OCI-LY3 (cell line): ENCODE data around the gene MCUB.

Experiments
- H2AFZ ChIP-seq: fragments of 200-600, 300-600 bp; shearing (Covaris generic); 2 replicates; pipeline ENCODE4 v1.6.0; 2014; ENCODE audit warnings: antibody characterized with exemption, low read depth, low read length
- H3K27ac ChIP-seq: fragments of 200-600, 300-600 bp; sonication (generic); 2 replicates; pipeline ENCODE4 v1.5.1; 2014; ENCODE audit warnings: mild to moderate bottlenecking, low read length, moderate library complexity, mixed read lengths
- H3K27me3 ChIP-seq: fragments of 200-600, 300-600 bp; sonication (generic); 2 replicates; pipeline ENCODE4 v1.6.1; 2014; ENCODE audit warnings: low read depth, low read length, mixed read lengths
- H3K36me3 ChIP-seq: fragments of 200-600, 300-600 bp; sonication (generic); replicated peaks from 2 replicates; pipeline ENCODE3; 2014; ENCODE audit warnings: low read depth, low read length, mixed read lengths
- H3K4me1 ChIP-seq: fragments of 300-600, 200-600 bp; sonication (generic); 2 replicates; pipeline ENCODE4 v1.6.1; 2014; ENCODE audit warnings: low read length, mixed read lengths
- H3K4me2 ChIP-seq: fragments of 200-600, 300-600 bp; sonication (generic); 2 replicates; pipeline ENCODE4 v1.6.1; 2014; ENCODE audit warnings: low read length, mixed read lengths
- H3K4me3 ChIP-seq: fragments of 300-600, 200-600 bp; sonication (generic); 2 replicates; pipeline ENCODE4 v1.5.1; 2014; ENCODE audit warnings: antibody characterized with exemption, mild to moderate bottlenecking, low read length, moderate library complexity
- H3K79me2 ChIP-seq: fragments of 300-600, 200-600 bp; shearing (Covaris generic); 2 replicates; pipeline ENCODE4 v1.6.1; 2014; ENCODE audit warnings: mild to moderate bottlenecking, low read length, mixed read lengths
- H3K9ac ChIP-seq: fragments of 300-600, 200-600 bp; shearing (Covaris generic); 2 replicates; pipeline ENCODE4 v1.6.0; 2014; ENCODE audit warnings: mild to moderate bottlenecking, low read length, moderate library complexity
- H3K9me3 ChIP-seq: fragments of 200-600, 300-600 bp; shearing (Covaris generic); 2 replicates; pipeline ENCODE4 v1.6.1; 2014; ENCODE audit warnings: low read length, mixed read lengths; ENCODE audit not compliant: insufficient read depth
- H4K20me1 ChIP-seq: fragments of 200-600, 300-600 bp; sonication (generic); 2 replicates; pipeline ENCODE4 v1.6.1; 2016; ENCODE audit warnings: low read length, mixed read lengths; ENCODE audit not compliant: insufficient read depth
- CTCF ChIP-seq: fragments of 200-600, 300-600 bp; sonication (generic); IDR thresholded peaks from 2 replicates; pipeline ENCODE4 v1.5.1; 2014; ENCODE audit warnings: antibody characterized with exemption, low read length, low read depth
- EZH2phosphoT487 ChIP-seq: fragments of 200-600 bp; shearing (Covaris generic); IDR thresholded peaks from 2 replicates; pipeline ENCODE4 v1.6.1; 2018; ENCODE audit warnings: antibody characterized with exemption, mixed run types, low read depth

Gene MCUB

GRCh38 chr4:109609431-109609830, 49.4 kb downstream of the MCUB start:
- Histone ChIP-seq H3K9ac (no peak overlapping the region), H3K27ac (no peak overlapping the region), H3K4me1 (no peaks in the 10 kb centered on the region), H3K4me3 (no peak overlapping the region), H2AFZ (no peak overlapping the region), H3K27me3 (no peaks in the 10 kb centered on the region), H4K20me1 (no peaks in the 10 kb centered on the region), H3K36me3 (peaks cover 4% of the 10 kb centered on the region), H3K9me3 (peaks cover 6% of the 10 kb centered on the region; the same call in 1 of the 2 replicates), H3K79me2 (peaks cover 2% of the 10 kb centered on the region; the same call in 1 of the 2 replicates), H3K4me2 (no peak overlapping the region)
- no peak for TF ChIP-seq EZH2phosphoT487
- no peak for TF ChIP-seq CTCF

GRCh38 chr4:109610489-109610888, 50.4 kb downstream of the MCUB start:
- Histone ChIP-seq H3K36me3 (peaks cover 4% of the 10 kb centered on the region), H3K9me3 (peaks cover 6% of the 10 kb centered on the region; the same call in 1 of the 2 replicates), H3K4me1 (no peaks in the 10 kb centered on the region), H2AFZ (no peak overlapping the region), H3K27me3 (no peaks in the 10 kb centered on the region), H4K20me1 (no peaks in the 10 kb centered on the region), H3K27ac (no peak overlapping the region), H3K4me2 (no peak overlapping the region), H3K4me3 (no peak overlapping the region), H3K79me2 (peaks cover 2% of the 10 kb centered on the region; the same call in 1 of the 2 replicates), H3K9ac (no peak overlapping the region)
- TF ChIP-seq CTCF: no peak
- no peak for TF ChIP-seq EZH2phosphoT487

GRCh38 chr4:109611045-109611646, 51.1 kb downstream of the MCUB start:
- H3K9ac ChIP-seq: no peak overlapping the region
- H3K36me3 ChIP-seq: peaks cover 4% of the 10 kb centered on the region
- no peak overlapping the region for H2AFZ ChIP-seq
- no peaks in the 10 kb centered on the region for H3K4me1 ChIP-seq
- H3K9me3 ChIP-seq: peaks cover 6% of the 10 kb centered on the region; the same call in 1 of the 2 replicates
- H4K20me1 ChIP-seq: no peaks in the 10 kb centered on the region
- H3K4me3 ChIP-seq: no peak overlapping the region
- no peaks in the 10 kb centered on the region for H3K27me3 ChIP-seq
- H3K79me2 ChIP-seq: peaks cover 2% of the 10 kb centered on the region; the same call in 1 of the 2 replicates
- H3K4me2 ChIP-seq: no peak overlapping the region
- H3K27ac ChIP-seq: no peak overlapping the region
- TF ChIP-seq CTCF: no peak
- no peak for TF ChIP-seq EZH2phosphoT487

GRCh38 chr4:109614015-109614414, 54.0 kb downstream of the MCUB start:
- Histone ChIP-seq H3K4me1 (no peaks in the 10 kb centered on the region), H3K9me3 (no peaks in the 10 kb centered on the region; the same call in 1 of the 2 replicates), H3K9ac (no peak overlapping the region), H3K27ac (no peak overlapping the region), H3K79me2 (no peaks in the 10 kb centered on the region), H3K36me3 (peaks cover 4% of the 10 kb centered on the region), H2AFZ (no peak overlapping the region), H3K4me3 (no peak overlapping the region), H4K20me1 (no peaks in the 10 kb centered on the region), H3K27me3 (no peaks in the 10 kb centered on the region), H3K4me2 (no peak overlapping the region)
- no peak for TF ChIP-seq EZH2phosphoT487
- TF ChIP-seq CTCF: no peak
